ENCODE results near the gene KLC3.

KLC3 gene

DNA sequence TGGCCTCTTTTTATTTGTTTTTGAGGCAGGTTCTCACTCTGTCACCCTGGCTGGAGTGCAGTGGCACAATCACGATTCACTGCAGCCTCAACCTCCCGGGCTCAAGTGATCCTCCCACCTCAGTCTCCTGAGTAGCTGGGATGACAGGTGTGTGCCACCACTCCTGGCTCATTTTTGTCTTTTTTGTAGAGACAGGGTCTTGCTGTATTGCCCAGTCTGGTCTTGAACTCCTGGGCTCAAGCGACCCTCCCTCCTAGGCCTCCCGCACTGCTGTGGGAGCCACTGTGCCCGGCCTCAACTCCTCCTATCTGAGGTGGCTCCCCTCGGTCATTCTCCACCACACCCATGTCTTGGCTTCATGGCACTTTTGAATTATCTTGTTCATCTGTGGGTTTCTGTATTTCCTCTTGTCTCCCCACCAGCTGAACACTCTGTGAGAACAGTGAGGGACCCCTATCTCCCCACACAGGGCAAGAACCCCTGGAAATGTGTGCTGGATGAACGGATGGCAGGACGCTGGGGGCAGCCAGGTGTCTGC, 25.8 kb upstream of the KLC3 start:
- no peak for DNase-seq (ENCODE audit: low spot score)
- in situ Hi-C loops (cut with MboI; ENCODE audit: low pct_unique_long_range_greater_than_20kb, low sequenced_read_pairs, unreplicated experiment) = no loop called here
- TF ChIP-seq, protein P1, sequence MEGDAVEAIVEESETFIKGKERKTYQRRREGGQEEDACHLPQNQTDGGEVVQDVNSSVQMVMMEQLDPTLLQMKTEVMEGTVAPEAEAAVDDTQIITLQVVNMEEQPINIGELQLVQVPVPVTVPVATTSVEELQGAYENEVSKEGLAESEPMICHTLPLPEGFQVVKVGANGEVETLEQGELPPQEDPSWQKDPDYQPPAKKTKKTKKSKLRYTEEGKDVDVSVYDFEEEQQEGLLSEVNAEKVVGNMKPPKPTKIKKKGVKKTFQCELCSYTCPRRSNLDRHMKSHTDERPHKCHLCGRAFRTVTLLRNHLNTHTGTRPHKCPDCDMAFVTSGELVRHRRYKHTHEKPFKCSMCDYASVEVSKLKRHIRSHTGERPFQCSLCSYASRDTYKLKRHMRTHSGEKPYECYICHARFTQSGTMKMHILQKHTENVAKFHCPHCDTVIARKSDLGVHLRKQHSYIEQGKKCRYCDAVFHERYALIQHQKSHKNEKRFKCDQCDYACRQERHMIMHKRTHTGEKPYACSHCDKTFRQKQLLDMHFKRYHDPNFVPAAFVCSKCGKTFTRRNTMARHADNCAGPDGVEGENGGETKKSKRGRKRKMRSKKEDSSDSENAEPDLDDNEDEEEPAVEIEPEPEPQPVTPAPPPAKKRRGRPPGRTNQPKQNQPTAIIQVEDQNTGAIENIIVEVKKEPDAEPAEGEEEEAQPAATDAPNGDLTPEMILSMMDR (IDR thresholded peaks at IDR 0.05; ENCODE audit: extremely low read depth, insufficient read depth, missing control alignments) = no peak

DNA sequence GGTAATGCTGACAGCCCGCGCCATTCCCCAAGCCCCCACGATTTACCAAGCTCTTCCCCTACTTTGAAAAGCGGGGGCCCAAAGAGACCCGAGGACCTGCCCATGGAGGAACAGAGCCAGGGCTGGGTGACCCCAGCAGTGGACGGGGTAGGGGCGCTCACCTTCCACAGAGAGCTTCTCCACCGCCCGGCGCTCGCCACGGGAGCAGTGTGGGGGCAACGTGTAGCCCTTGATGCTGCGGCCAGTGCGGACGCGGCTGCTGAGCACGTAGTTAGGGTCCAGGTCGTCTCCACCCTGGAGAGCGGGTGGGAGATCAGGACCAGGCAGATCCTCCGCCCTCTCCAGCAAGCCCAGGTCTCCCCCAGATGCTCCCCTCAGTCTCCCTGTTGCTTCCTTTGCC, 25.2 kb upstream of the KLC3 start:
- in situ Hi-C loops (cut with MboI; ENCODE audit: low pct_unique_long_range_greater_than_20kb, low sequenced_read_pairs, unreplicated experiment) = no loop called here
- TF ChIP-seq, protein P1 (IDR thresholded peaks at IDR 0.05; ENCODE audit: extremely low read depth, insufficient read depth, missing control alignments) = no peak
- no peak for DNase-seq (ENCODE audit: low spot score)

DNA sequence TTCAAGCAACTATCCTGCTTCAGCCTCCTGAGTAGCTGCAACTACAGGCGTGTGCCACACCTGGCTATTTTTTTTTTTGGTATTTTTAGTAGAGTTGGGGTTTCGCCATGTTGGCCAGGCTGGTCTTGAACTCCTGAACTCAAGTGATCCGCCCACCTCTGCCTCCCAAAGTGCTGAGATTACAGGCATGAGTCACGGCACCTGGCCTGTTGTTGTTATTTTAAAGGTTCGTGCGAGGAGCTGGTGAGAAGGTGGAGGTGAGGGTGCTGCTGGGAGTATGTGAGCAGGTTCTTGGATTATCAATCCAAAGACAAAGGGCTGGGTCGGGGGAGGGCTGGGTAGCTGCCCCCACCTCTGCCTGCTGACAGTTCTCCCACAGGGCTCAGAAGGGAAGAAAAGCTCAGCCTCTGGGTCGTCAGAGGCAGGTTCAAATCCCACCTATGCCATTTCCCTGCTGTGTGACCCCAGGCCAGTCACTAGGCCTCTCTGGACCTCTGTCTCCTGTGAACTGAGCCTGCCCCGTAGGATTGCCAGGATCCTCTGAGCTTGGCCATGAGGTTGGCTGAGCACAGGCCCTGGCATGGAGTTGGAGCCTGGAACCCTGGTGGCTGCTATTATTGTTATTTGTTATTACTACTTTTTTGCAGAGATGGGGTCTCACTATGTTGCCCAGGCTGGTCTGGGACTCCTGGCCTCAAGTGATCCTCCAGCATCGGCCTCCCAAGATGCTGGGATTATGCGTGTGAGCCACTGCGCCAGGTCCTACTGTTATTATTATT, 19.4 kb upstream of the KLC3 start:
- in situ Hi-C loops (cut with MboI; ENCODE audit: low pct_unique_long_range_greater_than_20kb, low sequenced_read_pairs, unreplicated experiment) = no loop called here
- no peak for DNase-seq (ENCODE audit: low spot score)
- TF ChIP-seq, protein P1 (IDR thresholded peaks at IDR 0.05; ENCODE audit: extremely low read depth, insufficient read depth, missing control alignments) = no peak

DNA sequence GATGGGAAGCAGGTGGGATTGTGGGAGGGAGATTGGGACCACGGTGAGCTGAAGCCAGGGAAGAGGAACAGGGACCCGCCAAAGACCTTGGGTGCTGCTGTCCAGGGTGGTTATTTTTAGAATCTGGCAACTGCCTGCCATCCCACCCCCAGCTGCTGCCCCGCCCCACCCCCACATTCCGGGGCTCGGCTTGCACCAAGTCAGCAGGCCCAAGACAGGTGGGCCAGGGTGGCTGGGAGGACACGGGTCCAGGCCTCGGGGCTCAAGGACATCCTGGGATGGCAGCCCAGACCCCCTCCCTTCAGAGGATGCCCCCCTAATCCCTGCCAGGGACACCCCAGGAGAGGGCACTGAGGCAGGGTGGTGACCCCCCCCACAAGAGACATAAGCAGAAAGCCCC, 18.7 kb upstream of the KLC3 start:
- DNase-seq (ENCODE audit: low spot score) = no peak
- TF ChIP-seq, protein P1 (IDR thresholded peaks at IDR 0.05; ENCODE audit: extremely low read depth, insufficient read depth, missing control alignments) = no peak
- in situ Hi-C loops (cut with MboI; ENCODE audit: low pct_unique_long_range_greater_than_20kb, low sequenced_read_pairs, unreplicated experiment) = no loop called here

DNA sequence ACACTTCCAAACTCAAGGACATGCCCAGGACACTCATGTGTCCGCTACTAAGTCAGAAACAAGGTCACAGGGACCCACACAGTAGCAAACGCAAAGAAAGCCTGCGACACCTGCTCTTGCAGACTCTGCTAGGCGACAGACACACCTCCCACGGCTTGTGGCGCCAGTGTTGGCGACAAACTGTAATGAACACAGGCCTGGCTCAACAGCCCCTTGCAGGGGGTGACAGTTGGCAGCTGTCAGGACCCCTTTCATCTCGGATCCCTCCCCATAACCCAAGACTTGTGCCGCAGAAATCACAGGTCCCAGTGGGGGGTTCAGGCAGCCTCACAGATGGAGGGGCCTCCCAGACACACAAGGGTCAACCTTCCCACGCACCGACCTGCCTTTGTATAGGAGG, 18.2 kb upstream of the KLC3 start:
- no peak for DNase-seq (ENCODE audit: low spot score)
- in situ Hi-C loops (cut with MboI; ENCODE audit: low pct_unique_long_range_greater_than_20kb, low sequenced_read_pairs, unreplicated experiment) = no loop called here
- TF ChIP-seq, protein P1 (IDR thresholded peaks at IDR 0.05; ENCODE audit: extremely low read depth, insufficient read depth, missing control alignments) = no peak

DNA sequence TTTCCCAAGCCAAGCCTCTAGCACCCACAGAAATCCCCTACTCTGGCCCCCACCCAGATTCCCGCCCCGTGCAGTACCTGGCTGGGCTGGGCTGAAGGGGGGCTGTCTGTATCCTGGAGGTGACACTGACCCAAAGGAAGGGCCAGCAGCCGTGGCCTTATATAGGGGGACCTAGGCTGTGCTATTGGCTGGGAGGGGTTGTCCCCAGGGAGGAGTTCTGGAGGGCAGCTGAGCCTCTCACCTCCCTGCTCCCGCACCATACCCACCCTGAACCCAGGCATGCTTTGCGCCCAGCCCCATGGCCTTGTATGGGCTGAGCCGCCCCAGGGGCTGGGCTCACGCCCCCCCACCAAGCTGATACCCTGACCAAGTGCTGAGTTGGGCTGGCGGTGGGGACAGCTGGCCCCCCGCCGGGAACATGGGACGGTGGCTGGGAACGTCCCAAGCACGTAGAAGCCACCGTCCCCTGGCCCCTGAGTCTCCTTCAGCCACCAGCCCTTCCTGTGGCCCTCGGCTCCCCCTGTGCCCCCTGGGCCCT, 17.7 kb upstream of the KLC3 start, which contains the start of gene CKM:
Gene CKM, minus strand, starts transcription at position 132 of the 538 bp plus-strand sequence. CDS start 3,162 bp downstream, outside the sequence.
- TF ChIP-seq, protein P1 (IDR thresholded peaks at IDR 0.05; ENCODE audit: extremely low read depth, insufficient read depth, missing control alignments) = no peak
- in situ Hi-C loops (cut with MboI; ENCODE audit: low pct_unique_long_range_greater_than_20kb, low sequenced_read_pairs, unreplicated experiment) = no loop called here
- no peak for DNase-seq (ENCODE audit: low spot score)

Data from GM13977 (cell line).